ENCODE data around the gene KANSL3.
"Not testable (repeated sequence)": the region's sequence is repeated elsewhere in the genome, so short reads cannot be mapped to it uniquely, and the experiment has no call there.

KANSL3 gene

GRCh38 chr2:96656540-96656939 is 18.4 kb upstream of the KANSL3 start:
- POLR2A ChIA-PET = no interaction called here
- CTCF ChIA-PET = no interaction called here
- TF ChIP-seq CTCF (IDR thresholded peaks at IDR 0.05; ENCODE audit: control extremely low read depth, extremely low read depth, low read depth, missing control alignments) = no peak

GRCh38 chr2:96655526-96655925 is 17.4 kb upstream of the KANSL3 start:
- DNase-seq (ENCODE audit: extremely low spot score) = no peak
- ChIA-PET CTCF (no interaction called here), POLR2A (no interaction called here)
- TF ChIP-seq CTCF (IDR thresholded peaks at IDR 0.05; ENCODE audit: control extremely low read depth, extremely low read depth, low read depth, missing control alignments) = no peak

More at GRCh38 chr2:96656540-96656939, 18.4 kb upstream of the KANSL3 start:
- DNase-seq (ENCODE audit: extremely low spot score) = no peak

- CTCF ChIA-PET = not testable (repeated sequence)
These were observed 16.7 kb upstream of the KANSL3 start for GRCh38 chr2:96654791-96655190.

GRCh38 chr2:96651793-96652192 is 13.7 kb upstream of the KANSL3 start:
- no peak for TF ChIP-seq CTCF (IDR thresholded peaks at IDR 0.05; ENCODE audit: control extremely low read depth, extremely low read depth, low read depth, missing control alignments)
- POLR2A ChIA-PET = no interaction called here
- no peak for DNase-seq (ENCODE audit: extremely low spot score)
- CTCF ChIA-PET = no interaction called here

More at GRCh38 chr2:96654791-96655190, 16.7 kb upstream of the KANSL3 start:
- POLR2A ChIA-PET; DNase-seq (ENCODE audit: extremely low spot score): not testable (repeated sequence)

- CTCF ChIA-PET = interaction anchor here (1.2 kb wide), 1 partner anchor 114 kb away, joined by 3 read pairs; no protein-coding TSS in a partner anchor
These were observed 11.2 kb upstream of the KANSL3 start for GRCh38 chr2:96649342-96649741.

GRCh38 chr2:96648306-96648930 is 10.3 kb upstream of the KANSL3 start:
- TF ChIP-seq CTCF (IDR thresholded peaks at IDR 0.05; ENCODE audit: control extremely low read depth, extremely low read depth, low read depth, missing control alignments) = no peak
- no peak for DNase-seq (ENCODE audit: extremely low spot score)
- ChIA-PET POLR2A (no interaction called here), CTCF (interaction anchor here (1.2 kb wide), 1 partner anchor 115 kb away, joined by 3 read pairs; no protein-coding TSS in a partner anchor)

More at GRCh38 chr2:96649342-96649741, 11.2 kb upstream of the KANSL3 start:
- no peak for DNase-seq (ENCODE audit: extremely low spot score)
- POLR2A ChIA-PET = no interaction called here
- TF ChIP-seq CTCF (IDR thresholded peaks at IDR 0.05; ENCODE audit: control extremely low read depth, extremely low read depth, low read depth, missing control alignments) = no peak

- no peak for DNase-seq (ENCODE audit: extremely low spot score)
- CTCF ChIA-PET = no interaction called here
- TF ChIP-seq CTCF (IDR thresholded peaks at IDR 0.05; ENCODE audit: control extremely low read depth, extremely low read depth, low read depth, missing control alignments) = no peak
- POLR2A ChIA-PET = no interaction called here
These were observed 9.6 kb upstream of the KANSL3 start for GRCh38 chr2:96647681-96648080.
